ENCODE data around the gene OVAAL. TPM values are rescaled to one million over a fixed set of nuclear protein-coding genes. Genes with fewer than 3 reads are reported as not detected.

The OVAAL gene
- total and polyA plus RNA-seq, 2 of the 8 experiments (the other 6 are each of a cell fraction or from before 2014, with no cell fraction given), result not detected

- TF ChIP-seq JUN (IDR thresholded peaks at IDR 0.05; ENCODE audit: low read depth, low read length), result no peak
- no peak for TF ChIP-seq CHD1 (IDR thresholded peaks at IDR 0.05; ENCODE audit: low read depth, low read length)
These were observed 27.2 kb downstream of the OVAAL start (continued) for GRCh38 chr1:180585994-180586359.
